RWPE1 (cell line): ENCODE measurements around the gene HBD.

Source experiments
- CTCF ChIA-PET: fragments of 350-600 bp; sonication (Branson Sonifier 250); formaldehyde crosslinking; extraction: SDS; loops from one replicate; lab custom pipeline; 2021; lab: Yijun Ruan, JAX
- POLR2A ChIA-PET: fragments of 400-600 bp; formaldehyde crosslinking; extraction: SDS; loops from one replicate; lab custom pipeline; 2020; ENCODE audit warnings: antibody characterized with exemption; ENCODE audit not compliant: low non-redundant PET; lab: Yijun Ruan, JAX
- DNase-seq: peaks from one replicate; pipeline ENCODE4 v3.0.0; 2012; ENCODE audit warnings: low spot score
- H3K27ac ChIP-seq: fragments of 450-650 bp; 2 replicates; pipeline ENCODE4 v1.5.1; 2017
- TF ChIP-seq, protein P1 (sequence below): fragments of 450-650 bp; conservative IDR thresholded peaks from 2 replicates; pipeline ENCODE4 v1.5.1; 2017; ENCODE audit warnings: low read depth, mild to moderate bottlenecking

The HBD gene

DNA sequence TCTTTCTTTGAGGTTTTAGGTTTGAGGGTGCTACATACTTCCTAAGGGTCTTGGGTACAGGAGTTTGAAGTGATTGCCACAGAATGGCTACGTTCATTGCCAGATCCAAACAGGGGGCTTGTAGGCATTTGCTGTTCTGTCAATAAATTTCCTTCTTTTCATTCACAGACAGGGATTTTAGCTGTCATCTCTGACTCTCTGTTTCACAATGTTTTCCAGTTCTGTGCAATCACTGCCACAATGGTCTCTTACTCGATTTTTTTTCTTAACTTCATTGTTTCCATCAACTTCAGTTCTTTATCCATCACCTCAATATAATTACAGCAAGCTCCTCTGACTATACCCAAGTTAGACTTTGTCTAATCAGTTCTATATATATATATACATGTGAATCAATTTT, 6.2 kb upstream of the HBD start:
- ChIA-PET CTCF (no interaction called here), POLR2A (no interaction called here)
- no peak for DNase-seq
- TF ChIP-seq, protein P1, sequence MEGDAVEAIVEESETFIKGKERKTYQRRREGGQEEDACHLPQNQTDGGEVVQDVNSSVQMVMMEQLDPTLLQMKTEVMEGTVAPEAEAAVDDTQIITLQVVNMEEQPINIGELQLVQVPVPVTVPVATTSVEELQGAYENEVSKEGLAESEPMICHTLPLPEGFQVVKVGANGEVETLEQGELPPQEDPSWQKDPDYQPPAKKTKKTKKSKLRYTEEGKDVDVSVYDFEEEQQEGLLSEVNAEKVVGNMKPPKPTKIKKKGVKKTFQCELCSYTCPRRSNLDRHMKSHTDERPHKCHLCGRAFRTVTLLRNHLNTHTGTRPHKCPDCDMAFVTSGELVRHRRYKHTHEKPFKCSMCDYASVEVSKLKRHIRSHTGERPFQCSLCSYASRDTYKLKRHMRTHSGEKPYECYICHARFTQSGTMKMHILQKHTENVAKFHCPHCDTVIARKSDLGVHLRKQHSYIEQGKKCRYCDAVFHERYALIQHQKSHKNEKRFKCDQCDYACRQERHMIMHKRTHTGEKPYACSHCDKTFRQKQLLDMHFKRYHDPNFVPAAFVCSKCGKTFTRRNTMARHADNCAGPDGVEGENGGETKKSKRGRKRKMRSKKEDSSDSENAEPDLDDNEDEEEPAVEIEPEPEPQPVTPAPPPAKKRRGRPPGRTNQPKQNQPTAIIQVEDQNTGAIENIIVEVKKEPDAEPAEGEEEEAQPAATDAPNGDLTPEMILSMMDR, result no peak
- no peak overlapping the region for H3K27ac ChIP-seq

DNA sequence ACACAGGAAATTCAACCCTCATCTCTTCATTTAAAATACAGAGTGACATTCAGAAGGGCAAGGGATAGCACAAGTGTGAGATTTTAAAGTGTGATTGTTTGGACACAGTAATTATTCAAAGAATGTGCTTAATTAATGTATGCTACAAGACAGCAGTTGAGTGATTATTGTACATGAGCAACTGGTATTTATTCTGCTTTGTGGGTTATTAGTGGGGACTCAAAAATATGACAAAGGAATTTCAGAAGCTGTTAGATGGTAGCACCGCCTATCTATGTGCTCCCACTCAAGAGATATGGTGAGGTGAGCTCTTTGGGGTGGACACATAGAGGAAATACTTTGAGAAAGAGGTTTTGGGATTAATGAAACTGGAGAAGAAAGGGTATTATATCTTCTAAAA, 5.8 kb upstream of the HBD start:
- no peak overlapping the region for H3K27ac ChIP-seq
- POLR2A ChIA-PET, result no interaction called here
- CTCF ChIA-PET, result no interaction called here
- no peak for DNase-seq
- TF ChIP-seq, protein P1, result no peak

DNA sequence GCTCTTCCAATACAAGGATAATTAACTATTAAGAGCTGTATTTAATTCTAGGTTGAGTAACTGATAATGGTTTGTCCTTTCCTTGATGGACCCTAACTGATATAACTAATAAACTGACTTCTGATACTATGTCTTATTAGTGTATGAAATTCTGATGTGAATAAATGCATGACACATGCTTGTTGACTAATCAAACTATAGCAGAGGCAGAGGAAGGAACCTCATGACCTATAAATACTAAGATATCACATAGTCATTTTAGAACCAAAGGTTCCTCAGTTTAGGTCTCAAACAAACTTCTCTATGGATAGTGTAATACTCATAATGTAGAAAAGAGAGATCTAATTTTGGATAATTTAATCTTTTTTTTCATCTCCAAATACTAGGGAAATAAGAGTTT, 4.8 kb upstream of the HBD start:
- no peak for DNase-seq
- ChIA-PET POLR2A (no interaction called here), CTCF (no interaction called here)
- no peak overlapping the region for H3K27ac ChIP-seq
- TF ChIP-seq, protein P1, result no peak

DNA sequence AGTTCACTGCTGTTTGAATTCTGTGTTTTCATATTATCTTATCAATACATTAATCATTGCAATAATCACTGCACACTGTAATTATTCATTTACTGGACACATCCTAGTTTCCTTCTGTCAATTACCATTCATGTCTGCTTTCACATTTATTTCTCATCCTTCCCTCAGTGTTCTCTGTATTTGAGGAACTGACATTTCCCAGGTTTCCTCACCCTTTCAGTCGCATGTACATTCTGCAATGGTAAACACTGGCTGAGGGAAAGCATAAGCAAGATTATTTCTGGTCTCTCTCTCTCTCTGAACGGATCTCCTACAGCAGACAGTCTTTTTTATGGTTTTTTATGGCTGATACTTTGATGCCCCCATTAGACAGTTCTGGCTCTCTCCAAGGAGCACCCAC, 4.2 kb upstream of the HBD start:
- TF ChIP-seq, protein P1, result no peak
- no peak overlapping the region for H3K27ac ChIP-seq
- CTCF ChIA-PET, result no interaction called here
- DNase-seq, result no peak
- POLR2A ChIA-PET, result no interaction called here

DNA sequence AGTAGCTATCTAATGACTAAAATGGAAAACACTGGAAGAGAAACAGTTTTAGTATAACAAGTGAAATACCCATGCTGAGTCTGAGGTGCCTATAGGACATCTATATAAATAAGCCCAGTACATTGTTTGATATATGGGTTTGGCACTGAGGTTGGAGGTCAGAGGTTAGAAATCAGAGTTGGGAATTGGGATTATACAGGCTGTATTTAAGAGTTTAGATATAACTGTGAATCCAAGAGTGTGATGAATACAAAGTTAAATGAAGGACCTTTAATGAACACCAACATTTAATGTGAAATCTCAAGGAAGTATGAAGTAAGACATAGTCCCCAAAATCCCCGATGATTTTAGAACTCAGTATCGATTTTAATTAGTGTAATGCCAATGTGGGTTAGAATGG, 3.1 kb upstream of the HBD start:
- POLR2A ChIA-PET, result no interaction called here
- CTCF ChIA-PET, result interaction anchor here (0.6 kb wide), 1 partner anchor 756 kb away, joined by 3 read pairs; no protein-coding TSS in a partner anchor
- DNase-seq, result no peak
- no peak overlapping the region for H3K27ac ChIP-seq
- TF ChIP-seq, protein P1, result no peak

DNA sequence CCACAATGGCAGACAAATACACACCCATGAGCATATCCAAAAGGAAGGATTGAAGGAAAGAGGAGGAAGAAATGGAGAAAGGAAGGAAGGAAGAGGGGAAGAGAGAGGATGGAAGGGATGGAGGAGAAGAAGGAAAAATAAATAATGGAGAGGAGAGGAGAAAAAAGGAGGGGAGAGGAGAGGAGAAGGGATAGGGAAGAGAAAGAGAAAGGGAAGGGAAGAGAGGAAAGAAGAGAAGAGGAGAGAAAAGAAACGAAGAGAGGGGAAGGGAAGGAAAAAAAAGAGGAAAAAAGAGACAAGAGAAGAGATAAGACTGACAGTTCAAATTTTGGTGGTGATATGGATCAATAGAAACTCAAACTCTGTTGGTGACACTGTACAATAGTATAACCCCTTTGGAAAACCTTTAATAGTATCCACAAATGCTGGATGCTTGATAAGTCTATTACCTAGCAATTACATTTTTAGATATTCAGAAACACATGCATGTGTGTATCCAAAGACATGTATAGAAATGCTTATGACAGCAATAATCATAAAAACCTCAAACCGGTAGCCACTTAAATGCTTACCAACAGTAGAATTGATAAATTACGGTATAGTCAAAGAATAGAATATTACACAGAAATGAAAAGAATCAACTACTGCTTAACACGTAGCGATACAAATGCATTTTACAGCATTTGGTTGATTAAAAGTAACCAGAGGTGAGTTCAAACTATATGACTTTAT, 1.2 kb upstream of the HBD start:
- POLR2A ChIA-PET, result no interaction called here
- no peak for DNase-seq
- no peak overlapping the region for H3K27ac ChIP-seq
- CTCF ChIA-PET, result no interaction called here
- TF ChIP-seq, protein P1, result no peak
